GM18505 (cell line): ENCODE data around the gene TASP1.

Experiments used
- ATAC-seq: cut with Tn5 transposase; IDR thresholded peaks from one replicate; pipeline ENCODE4 v1.9.1; 2021; ENCODE audit not compliant: unreplicated experiment
- POLR2A ChIP-seq: IDR thresholded peaks from 4 replicates; pipeline ENCODE4 v1.6.1; 2011; ENCODE audit warnings: borderline replicate concordance; ENCODE audit not compliant: insufficient read depth, insufficient read length; ENCODE audit errors: extremely low read depth

Gene TASP1, protein sequence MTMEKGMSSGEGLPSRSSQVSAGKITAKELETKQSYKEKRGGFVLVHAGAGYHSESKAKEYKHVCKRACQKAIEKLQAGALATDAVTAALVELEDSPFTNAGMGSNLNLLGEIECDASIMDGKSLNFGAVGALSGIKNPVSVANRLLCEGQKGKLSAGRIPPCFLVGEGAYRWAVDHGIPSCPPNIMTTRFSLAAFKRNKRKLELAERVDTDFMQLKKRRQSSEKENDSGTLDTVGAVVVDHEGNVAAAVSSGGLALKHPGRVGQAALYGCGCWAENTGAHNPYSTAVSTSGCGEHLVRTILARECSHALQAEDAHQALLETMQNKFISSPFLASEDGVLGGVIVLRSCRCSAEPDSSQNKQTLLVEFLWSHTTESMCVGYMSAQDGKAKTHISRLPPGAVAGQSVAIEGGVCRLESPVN

GRCh38 chr20:13638496-13639149 lies at the start of gene TASP1:
Gene TASP1, minus strand, starts transcription at chr20:13638932. Its CDS starts 8,854 bp downstream, at chr20:13630078.
- TF ChIP-seq POLR2A = peak; percentile 71
- ATAC-seq = peak; percentile 100

DNA sequence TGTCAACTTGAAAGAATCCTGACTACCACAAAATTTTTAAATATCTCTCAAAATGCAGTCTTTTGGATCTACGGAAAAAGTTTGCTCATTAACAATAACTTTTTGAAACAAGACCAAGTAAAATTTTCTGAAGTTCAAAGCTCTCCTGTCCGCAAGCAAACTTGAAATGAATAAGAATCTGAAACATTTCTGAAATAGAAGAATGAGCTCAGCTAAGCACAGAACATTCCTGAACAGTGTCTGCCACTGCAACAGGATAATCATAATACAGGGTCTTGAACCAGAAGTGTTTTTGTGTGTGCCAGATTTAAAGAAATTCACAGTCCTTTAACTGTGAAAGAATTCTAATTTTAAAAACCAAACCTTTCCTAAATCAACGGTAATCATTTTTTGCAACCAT lies 49.1 kb upstream of the TASP1 start:
- TF ChIP-seq POLR2A = no peak

GRCh38 chr20:13685623-13686022 lies 46.9 kb upstream of the TASP1 start:
- no peak for ATAC-seq
- TF ChIP-seq POLR2A = no peak

More for the DNA sequence above, 49.1 kb upstream of the TASP1 start:
- ATAC-seq = no peak

DNA sequence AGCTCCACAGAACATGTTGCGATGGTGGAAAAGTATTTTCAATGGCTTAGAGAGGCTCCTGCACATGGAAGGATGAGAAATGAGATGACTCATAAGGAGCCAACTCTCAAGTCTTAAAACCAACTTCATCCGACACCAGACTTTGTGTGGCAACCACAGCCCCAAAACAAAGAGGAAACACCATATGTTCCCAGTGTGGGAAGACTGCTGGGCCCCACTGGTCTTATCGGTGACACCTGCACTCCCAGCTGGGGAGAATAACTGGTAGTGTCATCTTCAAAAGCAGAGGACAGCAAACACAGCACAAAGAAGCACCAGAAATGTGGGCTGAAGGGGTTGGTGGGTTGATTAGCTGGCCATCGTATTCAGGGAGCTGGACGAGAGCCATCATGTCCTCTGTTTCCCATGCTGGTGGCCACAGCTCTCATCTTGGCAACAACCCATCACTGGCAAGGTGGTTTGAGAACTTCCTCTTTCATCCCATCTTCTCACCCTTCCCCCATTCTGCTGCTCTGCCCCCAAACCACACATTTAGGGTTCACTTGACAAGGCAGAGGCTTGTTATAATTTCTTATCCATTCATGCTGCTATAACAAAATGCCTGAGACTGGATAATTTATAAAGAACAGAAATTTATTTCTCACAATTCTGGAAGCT lies 46.0 kb upstream of the TASP1 start:
- peak; percentile 70 for ATAC-seq

DNA sequence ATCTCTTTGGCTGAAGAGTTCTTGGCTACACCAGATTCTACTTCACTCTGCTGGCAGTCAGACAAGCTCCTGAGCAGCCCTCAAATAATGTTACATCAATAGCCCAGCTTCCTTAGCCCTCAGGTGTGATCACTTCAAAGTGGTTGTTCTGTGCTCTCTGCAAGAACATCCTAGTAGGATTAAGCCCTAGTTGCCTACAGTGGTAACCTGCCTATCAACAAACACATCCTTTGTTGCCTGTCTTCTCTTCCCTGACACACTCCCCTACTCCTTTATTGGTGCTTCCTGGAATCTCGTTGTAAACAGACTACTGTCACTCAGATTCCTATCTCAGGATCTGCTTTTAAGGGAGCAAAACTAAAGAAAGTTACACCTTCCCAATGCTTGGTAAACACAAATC lies 45.1 kb upstream of the TASP1 start:
- ATAC-seq = no peak
- no peak for TF ChIP-seq POLR2A

More for the DNA sequence above, 46.0 kb upstream of the TASP1 start:
- no peak for TF ChIP-seq POLR2A

GRCh38 chr20:13681248-13682125 lies 42.8 kb upstream of the TASP1 start:
- peak; percentile 85 for ATAC-seq
- TF ChIP-seq POLR2A = no peak

GRCh38 chr20:13678944-13679343 lies 40.2 kb upstream of the TASP1 start:
- no peak for TF ChIP-seq POLR2A
- ATAC-seq = no peak

- ATAC-seq = no peak
- no peak for TF ChIP-seq POLR2A
Measured at GRCh38 chr20:13677241-13677640, 38.5 kb upstream of the TASP1 start.

- no peak for ATAC-seq
- no peak for TF ChIP-seq POLR2A
Measured at GRCh38 chr20:13676682-13677081, 38.0 kb upstream of the TASP1 start.

GRCh38 chr20:13672690-13673089 lies 34.0 kb upstream of the TASP1 start:
- no peak for ATAC-seq
- TF ChIP-seq POLR2A = no peak

DNA sequence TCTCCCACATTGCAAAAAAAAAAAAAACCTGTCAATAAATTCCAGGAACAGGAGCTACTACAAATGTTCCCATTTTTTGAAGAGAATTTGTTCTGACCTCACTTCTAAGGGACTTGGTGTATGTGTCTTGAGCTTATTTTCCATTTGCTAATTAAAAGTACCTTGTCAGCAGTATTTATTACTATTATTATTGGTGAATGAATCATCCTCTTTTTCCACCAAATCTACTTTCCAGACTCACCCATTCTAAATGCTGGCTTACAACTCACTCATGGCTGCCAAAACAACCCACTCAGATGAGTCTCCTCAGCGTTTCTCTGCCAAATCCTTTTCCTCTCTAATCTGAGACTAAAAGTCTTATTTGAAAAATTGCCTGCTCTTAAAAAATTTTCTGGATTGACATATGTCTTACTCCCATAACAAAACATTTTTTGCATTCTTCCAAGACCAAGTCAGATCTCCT lies 33.2 kb upstream of the TASP1 start:
- ATAC-seq = no peak

DNA sequence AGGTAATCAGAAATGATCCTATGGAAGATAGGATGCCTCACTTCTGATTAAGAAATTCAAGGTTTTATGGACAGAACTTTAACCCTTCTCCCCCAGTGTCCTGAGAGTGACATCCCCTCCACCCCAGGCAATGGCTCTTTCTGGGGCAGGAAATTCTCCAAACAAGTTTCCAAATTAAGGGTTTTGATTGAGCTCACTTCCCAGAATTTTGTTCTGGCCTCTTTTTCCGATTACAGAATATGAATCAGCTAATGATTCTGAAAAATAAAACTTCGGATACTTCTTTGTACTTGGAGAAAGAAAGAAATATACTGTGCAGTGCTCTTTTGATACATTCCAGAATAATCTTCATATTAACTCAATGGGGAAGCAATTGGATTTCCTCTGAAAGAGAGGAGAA lies 32.8 kb upstream of the TASP1 start:
- TF ChIP-seq POLR2A = no peak
- no peak for ATAC-seq

More for the DNA sequence above, 33.2 kb upstream of the TASP1 start:
- no peak for TF ChIP-seq POLR2A
